Keratinocyte (primary cell): Measurements from ENCODE around the gene NXT1. TPM values are rescaled to one million over a fixed set of nuclear protein-coding genes. Genes with fewer than 3 reads are reported as not detected.

ENCODE experiments used
- DNase-seq: peaks from one replicate; pipeline ENCODE4 v3.0.0-alpha.2; 2011; ENCODE audit warnings: low read depth, missing footprints, low spot score
- FAIRE-seq: peaks from 2 replicates; lab custom pipeline; 2011; peaks lifted over from hg19 to GRCh38; lab: Jason Lieb, UNC
- H2AFZ ChIP-seq: 2 replicates; pipeline ENCODE4 v1.6.0; 2012; ENCODE audit warnings: low read length, control low read depth, inconsistent platforms; ENCODE audit not compliant: control insufficient read depth
- H3K27ac ChIP-seq: 2 replicates; pipeline ENCODE4 v1.5.1; 2011; ENCODE audit warnings: low read length; ENCODE audit not compliant: control insufficient read depth, insufficient read depth
- H3K27me3 ChIP-seq: 3 replicates; pipeline ENCODE4 v1.6.0; 2011; ENCODE audit warnings: low read length; ENCODE audit not compliant: control insufficient read depth, insufficient read depth; ENCODE audit errors: extremely low read depth
- H3K36me3 ChIP-seq, 2 experiments: 2 replicates in 1 of 2; 3 replicates in 1 of 2; pipeline ENCODE4 v1.5.1; 2011; ENCODE audit warnings: low read length in 2 of 2, mild to moderate bottlenecking in 1 of 2; ENCODE audit not compliant: control insufficient read depth in 2 of 2, insufficient read depth in 2 of 2; ENCODE audit errors: extremely low read depth in 1 of 2
- H3K4me1 ChIP-seq: 3 replicates; pipeline ENCODE4 v1.5.1; 2011; ENCODE audit warnings: low read length; ENCODE audit not compliant: control insufficient read depth, insufficient read depth; ENCODE audit errors: extremely low read depth
- H3K4me2 ChIP-seq: 3 replicates; pipeline ENCODE4 v1.6.0; 2011; ENCODE audit warnings: low read depth, low read length; ENCODE audit not compliant: control insufficient read depth, insufficient read depth; ENCODE audit errors: extremely low read depth
- H3K4me3 ChIP-seq, 3 experiments: fragments of 200-600 bp in 1 of 3; sonication (generic) in 1 of 3; 2 replicates in 2 of 3; 3 replicates in 1 of 3; pipeline ENCODE4 v1.5.1; 2011 to 2016; ENCODE audit warnings: low read length in 3 of 3, mild to moderate bottlenecking in 3 of 3, control low read depth in 2 of 3, inconsistent platforms in 1 of 3, low read depth in 1 of 3, mixed read lengths in 1 of 3, mixed run types in 1 of 3, moderate library complexity in 1 of 3; ENCODE audit not compliant: control insufficient read depth in 2 of 3, insufficient read depth in 2 of 3; ENCODE audit errors: extremely low read depth in 1 of 3
- H3K79me2 ChIP-seq: 2 replicates; pipeline ENCODE4 v1.6.0; 2012; ENCODE audit warnings: low read length; ENCODE audit not compliant: control insufficient read depth, insufficient read depth
- H3K9ac ChIP-seq: 3 replicates; pipeline ENCODE4 v1.6.0; 2011; ENCODE audit warnings: low read length; ENCODE audit not compliant: control insufficient read depth, insufficient read depth; ENCODE audit errors: extremely low read depth
- H3K9me1 ChIP-seq: 3 replicates; pipeline ENCODE4 v1.6.0; 2011; ENCODE audit warnings: low read length; ENCODE audit not compliant: control insufficient read depth, insufficient read depth; ENCODE audit errors: extremely low read depth
- H3K9me3 ChIP-seq: 2 replicates; pipeline ENCODE4 v1.5.1; 2012; ENCODE audit warnings: low read depth, low read length; ENCODE audit not compliant: control insufficient read depth
- H4K20me1 ChIP-seq: 3 replicates; pipeline ENCODE4 v1.6.0; 2011; ENCODE audit warnings: low read length; ENCODE audit not compliant: control insufficient read depth, insufficient read depth; ENCODE audit errors: extremely low read depth
- CTCF ChIP-seq, 3 experiments: IDR thresholded peaks in 1 of 3; conservative IDR thresholded peaks in 1 of 3; optimal IDR thresholded peaks in 1 of 3; 2 replicates in 2 of 3; 3 replicates in 1 of 3; pipeline versions ENCODE3 to v1.5.1; 2011; ENCODE audit warnings: low read length in 3 of 3, mild to moderate bottlenecking in 3 of 3, moderate library complexity in 2 of 3, control low read depth in 1 of 3, inconsistent platforms in 1 of 3; ENCODE audit not compliant: insufficient read depth in 2 of 3; ENCODE audit errors: extremely low read depth in 1 of 3
- EZH2 ChIP-seq: IDR thresholded peaks from one replicate; pipeline ENCODE4 v1.6.1; 2012; ENCODE audit warnings: inconsistent platforms, mild to moderate bottlenecking, low read length, moderate library complexity
- dilution Hi-C: fragments of 300-500 bp; cut with MboI; formaldehyde crosslinking; loops from one replicate; pipeline ENCODE4 v1.7.0; 2020; ENCODE audit warnings: low sequenced_read_pairs; ENCODE audit not compliant: extremely low pct_ligation_motif_present
- polyA plus RNA-seq, 5 experiments: library from polyadenylated mRNA; depleted of rRNA in 3 of 5; stranded (reverse) in 3 of 5; stranded (forward) in 1 of 5; unstranded in 1 of 5; fragments of >200 nt; gene quantifications; 1 replicate in 1 of 5; 2 replicates in 3 of 5; 3 replicates in 1 of 5; pipeline versions ENCODE4 v1.2.1 to v1.2.3, GENCODE V29; 2011 to 2012; ENCODE audit warnings: missing spikeins in 2 of 5, low read depth in 1 of 5, low replicate concordance in 1 of 5

The NXT1 gene
- polyA plus RNA-seq, 1 donor (not counting 4 experiments of a cell fraction or from before 2014, with no cell fraction given) = 25.8 TPM

GRCh38 chr20:23327617-23328333, 22.8 kb upstream of the NXT1 start:
- Histone ChIP-seq H3K4me2 (no peak overlapping the region), H3K9ac (no peak overlapping the region), H3K9me1 (no peaks in the 10 kb centered on the region), H3K4me3 (no peak overlapping the region), H3K9me3 (no peaks in the 10 kb centered on the region), H3K36me3 (no peaks in the 10 kb centered on the region), H3K4me1 (no peaks in the 10 kb centered on the region), H4K20me1 (no peaks in the 10 kb centered on the region), H3K27me3 (no peaks in the 10 kb centered on the region), H2AFZ (no peak overlapping the region), H3K27ac (no peak overlapping the region), H3K79me2 (no peaks in the 10 kb centered on the region)
- FAIRE-seq (no peak), DNase-seq (no peak)
- TF ChIP-seq EZH2 = no peak
- TF ChIP-seq CTCF (optimal IDR thresholded peaks at IDR 0.05 in 1 of 3, IDR thresholded peaks at IDR 0.05 in 1 of 3, conservative IDR thresholded peaks at IDR 0.05 in 1 of 3; ENCODE audit: extremely low read depth in 1 of 3, insufficient read depth in 2 of 3, low read length in 3 of 3) = no peak
- dilution Hi-C loops = no loop called here

- dilution Hi-C loops = no loop called here
- no peaks in the 10 kb centered on the region for H3K79me2 ChIP-seq
- no peaks in the 10 kb centered on the region for H3K9me1 ChIP-seq
- H3K9ac ChIP-seq = no peak overlapping the region
- DNase-seq (no peak), FAIRE-seq (no peak)
- TF ChIP-seq CTCF (optimal IDR thresholded peaks at IDR 0.05 in 1 of 3, IDR thresholded peaks at IDR 0.05 in 1 of 3, conservative IDR thresholded peaks at IDR 0.05 in 1 of 3; ENCODE audit: extremely low read depth in 1 of 3, insufficient read depth in 2 of 3, low read length in 3 of 3) = no peak
- H4K20me1 ChIP-seq = no peaks in the 10 kb centered on the region
- no peaks in the 10 kb centered on the region for H3K4me1 ChIP-seq
- H3K4me2 ChIP-seq = no peak overlapping the region
- no peak overlapping the region for H3K27ac ChIP-seq
- H3K36me3 ChIP-seq = no peaks in the 10 kb centered on the region
- no peaks in the 10 kb centered on the region for H3K9me3 ChIP-seq
- no peaks in the 10 kb centered on the region for H3K27me3 ChIP-seq
- H2AFZ ChIP-seq = no peak overlapping the region
- H3K4me3 ChIP-seq = no peak overlapping the region
These were observed 18.9 kb upstream of the NXT1 start for GRCh38 chr20:23331450-23332350.
